HG03064 (cell line): ENCODE data around the gene CDKN2AIP.
"Not testable (repeated sequence)": the region's sequence is repeated elsewhere in the genome, so short reads cannot be mapped to it uniquely, and the experiment has no call there.

Experiments used
- ATAC-seq: cut with Tn5 transposase; IDR thresholded peaks from one replicate; pipeline ENCODE4 v1.9.1; 2021; ENCODE audit warnings: low read depth; ENCODE audit not compliant: unreplicated experiment

CDKN2AIP gene

GRCh38 chr4:183447646-183448045, 3.2 kb downstream of the CDKN2AIP start:
- ATAC-seq, result no peak

- ATAC-seq, result no peak
These were observed 4.0 kb downstream of the CDKN2AIP start for GRCh38 chr4:183448436-183448835.

DNA sequence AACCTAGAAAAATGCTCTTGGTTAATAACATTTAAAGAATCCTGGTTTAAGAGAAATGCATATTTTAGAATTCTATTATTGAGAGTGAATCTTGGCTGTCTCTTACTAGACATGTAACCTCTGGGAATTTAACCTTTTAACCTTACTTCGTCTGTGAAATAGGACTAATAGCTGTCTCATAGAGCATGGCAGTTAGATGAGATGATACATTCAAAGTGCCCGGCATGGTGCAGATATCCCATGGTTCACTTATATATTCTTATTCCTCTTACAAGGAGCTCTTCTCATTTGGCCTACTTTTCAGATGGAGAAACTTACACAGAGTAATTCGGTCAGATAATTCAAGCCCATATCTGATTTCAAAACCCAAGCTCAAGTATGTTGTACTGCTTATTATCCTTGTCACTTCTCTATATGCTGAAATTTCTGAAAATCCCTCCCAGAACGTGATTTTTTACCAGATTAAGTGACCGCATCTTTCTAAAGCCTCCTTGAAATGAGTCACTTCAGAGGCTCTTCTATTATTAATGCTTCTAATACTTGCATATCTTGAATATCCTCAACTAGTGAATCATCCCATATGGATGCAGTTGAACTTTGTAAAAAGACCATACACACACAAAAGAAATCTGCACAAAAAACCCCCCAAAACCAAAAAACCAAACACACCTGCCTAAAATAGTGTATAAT, 4.9 kb downstream of the CDKN2AIP start:
- no peak for ATAC-seq

GRCh38 chr4:183450108-183450507, 5.7 kb downstream of the CDKN2AIP start:
- no peak for ATAC-seq

GRCh38 chr4:183455431-183456195, 11.2 kb downstream of the CDKN2AIP start:
- no peak for ATAC-seq

DNA sequence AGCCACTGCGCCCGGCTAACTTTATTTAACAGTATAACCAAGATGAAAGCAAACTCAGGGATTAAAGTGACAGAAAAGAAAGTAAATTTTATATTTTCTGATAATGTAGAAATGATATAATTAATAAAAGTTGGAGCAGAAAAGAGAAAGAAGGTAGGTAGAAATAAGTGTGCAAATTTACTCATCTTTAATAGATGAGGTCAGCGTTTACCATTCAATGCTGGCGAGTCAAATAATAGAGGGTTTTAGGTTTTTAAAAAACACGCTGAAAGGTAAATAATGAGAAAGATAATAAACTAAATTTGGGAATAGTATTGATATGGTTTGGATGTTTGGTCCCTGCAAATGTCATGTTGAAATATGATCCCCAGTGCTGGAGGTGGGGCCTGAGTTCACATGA, 13.6 kb downstream of the CDKN2AIP start:
- no peak for ATAC-seq

- not testable (repeated sequence) for ATAC-seq
These were observed 19.6 kb downstream of the CDKN2AIP start for GRCh38 chr4:183463903-183464619.

- ATAC-seq, result not testable (repeated sequence)
These were observed 21.4 kb downstream of the CDKN2AIP start for GRCh38 chr4:183465879-183466278.

DNA sequence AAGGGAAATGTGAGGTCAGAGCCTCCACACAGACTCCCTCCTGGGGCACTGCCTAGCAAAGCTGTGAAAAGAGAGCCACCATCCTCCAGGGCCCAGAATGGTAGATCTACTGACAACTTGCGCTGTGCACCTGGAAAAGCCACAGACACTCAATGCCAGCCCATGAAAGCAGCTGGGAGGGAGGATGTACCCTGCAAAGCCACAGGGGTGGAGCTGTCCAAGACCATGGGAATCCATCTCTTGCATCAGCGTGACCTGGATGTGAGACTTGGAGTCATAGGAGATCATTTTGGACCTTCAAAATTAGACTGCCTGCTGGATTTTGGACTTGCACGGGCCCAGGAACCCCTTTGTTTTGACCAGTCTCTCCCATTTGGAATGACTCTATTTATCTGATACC, 22.8 kb downstream of the CDKN2AIP start:
- no peak for ATAC-seq

DNA sequence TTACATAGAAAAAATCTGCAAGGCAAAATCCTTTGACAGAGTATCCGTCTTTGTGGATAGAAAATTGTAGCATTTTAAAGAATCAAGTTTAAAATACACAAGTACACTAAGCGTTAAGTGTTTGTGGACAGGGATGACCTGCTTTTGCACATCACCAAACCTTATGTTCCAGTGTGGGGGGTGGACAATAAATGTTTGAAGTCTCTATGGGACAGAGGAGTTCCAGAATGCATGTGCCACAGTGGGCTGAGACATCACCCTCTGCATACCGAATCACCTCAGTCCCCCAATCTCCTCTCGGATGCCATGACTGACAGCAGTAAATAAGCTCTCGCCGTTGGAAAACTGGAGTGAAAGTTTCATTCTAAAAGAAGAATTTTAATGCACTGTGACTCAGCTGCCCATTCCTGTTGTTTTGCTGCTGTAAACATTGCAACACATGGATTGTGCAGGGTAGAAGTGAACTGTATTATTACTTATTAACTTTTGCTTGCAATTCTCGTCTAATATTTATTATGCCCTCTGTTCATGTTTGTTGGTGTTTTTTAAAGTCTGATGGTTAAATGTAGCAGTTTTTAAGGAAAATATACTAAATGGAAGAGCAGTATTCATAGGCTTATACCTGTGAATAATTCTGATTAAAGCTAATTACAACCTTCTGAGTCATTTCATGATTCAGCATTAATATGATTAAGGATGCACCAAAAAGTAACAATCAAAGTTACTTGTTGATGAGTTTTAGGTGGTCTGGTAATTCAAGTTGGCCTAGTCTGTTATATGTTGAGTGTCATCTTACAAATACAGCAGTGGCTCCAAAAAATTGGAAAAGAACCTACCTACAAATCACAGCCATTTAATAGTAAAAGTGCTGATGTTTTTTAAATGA, 24.0 kb downstream of the CDKN2AIP start:
- no peak for ATAC-seq

DNA sequence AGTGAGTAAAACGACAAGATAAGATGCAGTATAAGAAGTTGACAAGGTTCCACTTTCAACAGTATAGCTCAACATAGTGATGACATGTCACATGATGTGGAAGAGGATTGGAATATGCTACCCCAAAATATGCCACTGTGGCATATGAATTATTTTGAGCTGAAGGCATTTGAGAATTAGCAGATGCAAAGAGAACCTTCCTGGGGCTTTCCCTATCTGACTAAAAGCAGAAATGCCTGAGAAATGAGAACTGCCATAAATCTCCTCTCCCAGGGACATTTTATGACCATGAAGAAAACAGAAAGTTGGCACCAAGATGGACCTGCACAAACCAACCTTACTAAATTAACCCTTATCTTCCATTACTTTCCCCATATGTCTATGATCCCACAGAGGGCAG, 24.8 kb downstream of the CDKN2AIP start:
- no peak for ATAC-seq

DNA sequence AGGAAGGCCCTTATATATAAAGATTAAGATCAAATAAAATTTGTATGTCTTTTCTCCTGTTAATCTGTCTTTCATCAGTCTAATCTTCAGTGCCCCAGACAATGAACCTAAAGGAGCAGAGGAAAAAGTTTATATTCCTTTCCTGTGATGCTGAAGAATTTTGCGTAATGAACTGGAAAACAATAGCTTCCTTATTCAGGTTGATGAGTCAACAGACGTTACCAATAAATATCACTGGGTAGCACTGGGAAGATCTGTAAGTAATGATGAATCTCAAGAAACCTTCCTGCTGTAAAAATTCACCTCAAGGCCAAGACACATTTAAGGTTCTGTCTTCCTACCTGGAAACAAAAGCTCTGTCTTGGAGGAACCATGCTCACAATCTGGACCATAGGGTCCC, 25.5 kb downstream of the CDKN2AIP start:
- ATAC-seq, result no peak

DNA sequence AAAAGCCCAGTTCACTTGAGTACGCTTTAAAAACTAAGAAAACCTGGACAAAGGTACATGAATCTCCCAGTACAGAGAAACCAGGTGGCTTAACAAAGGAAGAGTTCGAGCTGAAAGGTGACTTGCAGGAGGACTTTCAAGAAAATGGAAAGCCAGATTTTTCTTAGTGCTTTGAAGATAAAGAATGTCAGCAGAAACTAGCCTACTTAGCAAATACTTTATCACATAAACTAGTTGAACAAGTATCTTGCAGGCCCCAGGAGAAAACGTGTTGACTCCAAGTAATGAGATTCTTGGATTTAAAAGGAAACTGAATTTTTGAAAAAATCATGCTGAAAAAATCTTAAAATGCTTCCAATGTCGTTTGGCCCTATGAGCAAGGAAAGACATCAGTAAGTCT, 26.4 kb downstream of the CDKN2AIP start:
- no peak for ATAC-seq

DNA sequence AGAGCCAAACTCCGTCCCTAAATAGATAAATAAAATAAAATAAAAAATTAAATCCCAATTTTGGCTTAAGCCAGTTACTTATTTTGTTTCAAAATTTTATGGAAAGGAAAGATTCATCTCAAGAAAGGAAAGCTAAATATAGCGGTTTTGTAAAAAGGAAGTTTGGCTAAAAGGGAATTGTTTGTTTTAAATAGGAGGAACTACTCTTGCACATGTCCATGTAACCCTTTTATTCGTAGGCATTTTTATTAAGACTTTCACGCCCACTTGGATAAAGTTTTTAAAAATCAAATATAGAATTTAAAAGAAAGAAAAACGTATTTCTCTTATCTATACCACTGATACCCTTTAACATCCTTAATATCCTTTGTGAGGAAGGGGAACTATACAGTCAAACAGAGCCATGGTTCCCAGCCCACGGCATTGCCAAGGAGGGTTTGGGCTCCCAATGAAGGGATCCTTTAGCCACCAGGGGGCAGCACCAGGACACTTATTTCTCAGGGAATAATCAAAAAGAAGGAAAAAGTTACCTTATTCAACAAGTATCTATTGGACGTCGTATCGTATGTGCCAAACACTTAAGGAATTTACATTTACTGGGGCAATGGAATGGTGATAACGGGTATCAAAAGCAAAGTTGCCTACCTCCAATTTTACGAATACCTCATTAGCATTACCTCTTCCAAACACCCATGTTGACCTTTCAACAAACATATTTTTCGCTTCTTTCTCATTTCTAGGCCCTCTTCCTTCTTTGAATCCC, 27.7 kb downstream of the CDKN2AIP start:
- ATAC-seq, result peak; percentile 88

DNA sequence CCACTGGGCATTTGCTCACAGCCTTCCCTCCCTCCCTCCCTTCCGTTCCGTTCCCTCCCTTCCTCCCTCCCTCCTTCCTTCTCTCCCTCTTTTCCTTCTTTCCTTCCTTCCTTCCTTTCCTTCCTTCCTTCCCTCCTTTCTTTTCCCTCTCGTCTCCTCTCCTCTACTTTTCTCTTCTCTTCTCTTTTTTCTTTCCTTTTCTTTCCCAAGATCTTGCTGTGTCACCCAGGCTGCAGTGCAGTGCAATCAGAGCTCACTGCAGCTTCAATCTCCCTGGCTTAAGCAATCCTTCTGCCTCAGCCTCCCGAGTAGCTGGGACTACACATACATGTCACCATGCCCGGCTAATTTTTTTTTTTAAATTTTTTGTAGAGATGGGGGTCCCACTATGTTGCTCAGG, 33.7 kb downstream of the CDKN2AIP start:
- ATAC-seq, result no peak

- ATAC-seq, result no peak
These were observed 34.5 kb downstream of the CDKN2AIP start for GRCh38 chr4:183478926-183479325.

GRCh38 chr4:183482515-183483095, 38.2 kb downstream of the CDKN2AIP start:
- not testable (repeated sequence) for ATAC-seq

DNA sequence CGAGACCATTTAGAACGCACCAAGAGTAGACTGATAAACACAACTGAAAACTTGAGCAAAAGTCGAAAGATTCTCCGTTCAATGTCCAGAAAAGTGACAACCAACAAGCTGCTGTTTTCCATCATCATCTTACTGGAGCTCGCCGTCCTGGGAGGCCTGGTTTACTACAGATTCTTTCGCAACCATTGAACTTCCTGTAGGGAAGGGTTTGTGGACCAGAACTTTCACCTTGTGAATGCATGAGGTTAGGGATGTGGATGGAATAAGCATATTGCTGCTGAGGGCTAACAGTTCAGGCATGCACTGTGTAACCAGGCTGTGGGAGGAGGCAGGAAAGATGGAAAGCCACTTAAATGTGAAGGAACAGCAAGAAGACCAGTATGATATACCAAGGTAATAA, 39.6 kb downstream of the CDKN2AIP start:
- ATAC-seq, result no peak

DNA sequence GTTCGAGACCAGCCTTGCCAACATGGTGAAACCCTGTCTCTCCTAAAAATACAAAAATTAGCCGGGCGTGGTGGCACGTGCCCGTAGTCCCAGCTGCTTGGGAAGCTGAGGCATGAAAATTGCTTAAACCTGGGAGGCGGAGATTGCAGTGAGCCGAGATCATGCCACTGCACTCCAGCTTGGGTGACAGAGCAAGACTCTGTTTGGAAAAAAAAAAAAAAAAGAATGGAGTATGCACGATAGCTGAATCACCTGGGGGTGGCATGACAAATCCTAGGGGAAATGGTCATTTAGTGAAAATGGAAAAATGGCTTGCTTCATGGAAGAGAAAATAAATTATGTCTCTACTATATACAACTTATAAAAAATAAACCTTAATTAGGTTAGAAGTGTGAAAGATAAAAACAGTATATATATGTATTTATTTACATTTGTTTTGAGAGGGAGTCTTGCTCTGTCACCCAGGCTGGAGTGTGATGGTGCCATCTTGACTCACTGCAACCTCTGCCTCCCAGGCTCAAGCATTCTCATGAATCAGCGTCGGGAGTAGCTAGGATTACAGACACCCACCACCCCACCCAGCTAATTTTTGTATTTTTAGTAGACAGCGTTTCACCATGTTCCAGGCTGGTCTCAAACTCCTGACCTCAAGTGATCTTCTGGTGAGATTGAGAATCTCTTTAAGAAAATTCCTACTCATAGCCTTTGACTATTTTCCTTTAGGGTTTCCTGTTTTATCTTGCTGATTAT, 41.1 kb downstream of the CDKN2AIP start:
- ATAC-seq, result no peak
